ENCODE results near the gene RASSF3.
"Not testable (repeated sequence)": the region's sequence is repeated elsewhere in the genome, so short reads cannot be mapped to it uniquely, and the experiment has no call there.

The RASSF3 gene

DNA sequence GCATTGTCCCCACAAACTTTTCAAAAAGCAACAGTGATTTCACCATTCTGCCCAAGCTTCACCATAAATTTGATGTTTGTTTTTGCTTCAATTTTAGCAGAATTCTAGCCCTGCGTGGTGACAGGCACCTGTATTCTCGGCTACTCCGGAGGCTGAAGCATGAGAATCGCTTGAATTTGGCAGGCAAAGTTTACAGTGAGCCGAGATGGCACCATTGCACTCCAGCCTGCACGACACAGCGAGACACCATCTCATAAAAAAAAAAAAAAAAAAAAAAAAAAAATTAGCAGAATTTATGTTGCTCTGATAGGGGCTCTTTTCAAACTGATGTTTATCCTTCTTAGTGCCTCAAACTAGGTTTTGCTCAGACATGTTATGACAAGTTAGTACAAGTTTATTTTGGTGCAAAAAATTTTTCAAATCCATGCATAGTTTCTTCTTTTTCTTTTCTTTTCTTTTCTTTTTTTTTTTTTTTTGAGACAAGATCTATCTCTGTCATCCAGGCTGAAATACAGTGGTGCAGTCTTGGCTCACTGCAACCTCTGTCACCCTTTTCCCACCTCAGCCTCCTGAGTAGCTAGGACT lies 24.3 kb downstream of the RASSF3 start:
- no peak for DNase-seq

DNA sequence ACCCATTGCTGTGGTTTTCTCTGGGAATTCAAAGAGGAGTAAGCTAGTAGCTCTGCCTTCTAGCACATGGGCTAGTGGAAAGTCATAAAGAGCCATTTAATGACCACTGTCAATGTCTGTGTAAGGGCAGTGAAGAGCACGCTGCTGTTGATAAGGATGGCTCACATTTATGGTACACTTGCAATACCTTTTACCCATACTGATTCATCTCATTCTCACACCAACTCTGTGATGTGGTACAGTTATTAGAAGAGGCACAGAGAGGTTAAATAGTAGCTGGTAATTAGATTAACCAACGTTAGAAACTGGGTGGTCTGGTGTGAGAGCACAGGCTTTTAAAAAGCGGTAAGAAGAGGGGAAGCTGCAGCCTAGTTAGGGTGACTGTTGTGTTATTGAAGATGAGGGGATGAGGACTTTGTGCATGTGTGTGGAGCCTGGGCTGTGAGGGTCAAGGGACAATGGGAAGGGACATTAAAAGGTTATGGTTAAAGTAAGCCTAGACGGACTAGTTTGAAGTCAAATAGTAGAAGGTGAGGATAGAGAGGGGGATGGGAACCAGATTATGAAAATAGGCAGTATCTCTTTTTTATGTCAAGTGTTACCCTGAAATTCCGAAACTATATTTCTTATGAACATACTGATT lies 25.2 kb downstream of the RASSF3 start:
- no peak for DNase-seq

DNA sequence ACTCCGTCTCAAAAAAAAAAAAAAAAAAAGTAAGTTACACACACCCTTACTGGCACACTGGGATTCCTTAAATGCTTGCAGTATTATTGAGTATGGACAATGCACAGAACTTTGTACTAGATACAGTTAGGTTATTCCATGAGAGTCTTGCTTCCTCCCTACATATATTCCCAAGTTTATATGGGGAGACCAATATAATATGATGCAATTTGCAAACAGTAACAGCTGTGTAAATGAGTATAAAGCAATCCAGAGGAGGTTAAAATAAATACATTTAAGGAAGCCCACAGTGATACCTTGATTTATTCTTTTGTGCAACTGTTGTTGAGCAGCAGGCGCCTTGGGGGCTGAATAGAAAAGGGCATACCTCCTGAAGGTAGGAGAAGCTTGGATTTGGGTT lies 26.6 kb downstream of the RASSF3 start:
- no peak for DNase-seq

DNA sequence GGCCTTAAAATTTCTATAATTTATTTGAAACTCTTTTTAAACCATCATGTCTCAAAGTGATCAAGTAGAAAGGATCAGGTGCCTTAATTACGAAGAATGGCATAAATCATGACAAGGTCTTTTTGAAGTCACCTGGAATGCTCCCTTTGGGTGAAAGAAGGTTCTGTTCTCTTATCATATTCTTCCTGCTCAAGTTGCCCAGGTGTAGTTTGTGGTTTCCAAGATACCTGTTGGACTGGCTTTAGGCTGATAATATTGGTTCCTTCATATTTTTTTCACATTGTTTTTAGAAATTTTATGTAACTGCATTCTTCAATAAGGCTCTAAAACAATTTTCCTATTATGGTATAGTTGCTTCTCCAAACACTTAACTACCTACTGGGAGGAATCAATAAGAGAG lies 29.2 kb downstream of the RASSF3 start:
- DNase-seq: no peak

DNA sequence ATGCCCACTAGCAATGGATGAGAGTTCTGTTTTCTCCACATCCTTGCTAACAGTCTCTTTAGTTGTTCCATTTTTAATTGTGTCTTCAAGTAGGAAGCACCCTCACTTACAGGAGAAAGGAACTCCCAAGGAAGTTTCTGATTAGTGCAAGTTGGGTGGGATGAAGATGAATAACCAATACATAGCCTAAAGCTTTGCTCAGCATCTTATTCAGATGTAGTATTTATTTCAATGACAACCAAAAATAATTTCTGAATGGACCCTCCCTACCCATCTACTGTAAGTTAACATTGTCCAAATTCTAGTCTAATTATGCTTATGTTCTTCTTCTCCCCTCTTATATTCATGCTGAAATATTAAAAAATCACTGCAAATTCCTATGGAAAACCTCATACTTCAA lies 36.0 kb downstream of the RASSF3 start:
- DNase-seq: no peak

DNA sequence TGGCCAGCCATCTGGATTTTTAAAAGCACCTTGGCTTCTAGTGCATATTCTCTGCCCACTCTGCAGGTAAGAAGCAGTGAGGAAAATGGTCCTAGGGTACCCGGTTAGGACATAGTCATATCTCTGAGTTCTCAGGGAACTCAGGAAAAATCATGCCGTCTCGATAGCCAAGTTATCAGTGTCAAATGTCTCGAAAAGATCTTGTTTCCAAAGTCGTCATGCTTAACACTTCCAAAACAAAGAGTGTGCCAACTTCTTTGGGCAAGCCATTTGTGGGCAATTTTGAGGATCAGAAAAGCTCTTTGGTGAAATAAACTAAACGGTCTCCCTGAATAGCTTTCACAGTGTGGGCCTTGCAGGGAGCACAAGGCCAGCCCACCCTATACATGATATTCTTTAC lies 39.2 kb downstream of the RASSF3 start:
- no peak for DNase-seq

DNA sequence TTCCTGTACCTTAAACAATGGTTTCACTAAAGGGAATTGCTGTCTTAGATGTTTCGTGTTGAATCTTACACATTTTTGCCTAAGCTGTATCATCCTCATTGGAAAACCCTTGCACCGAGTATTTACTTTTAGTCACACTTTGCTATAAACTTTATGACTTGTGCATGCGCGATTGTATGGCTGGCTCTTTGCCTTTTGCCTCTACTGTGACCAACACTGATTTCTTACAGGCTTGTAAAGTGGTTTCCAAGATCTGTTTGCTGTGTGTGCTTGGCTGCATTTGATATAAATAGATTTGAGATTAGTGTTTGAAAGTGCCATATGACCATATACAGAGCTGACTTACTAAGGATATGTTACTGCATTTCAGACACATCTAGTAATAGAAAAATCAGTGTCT lies 40.5 kb downstream of the RASSF3 start:
- DNase-seq: no peak

DNA sequence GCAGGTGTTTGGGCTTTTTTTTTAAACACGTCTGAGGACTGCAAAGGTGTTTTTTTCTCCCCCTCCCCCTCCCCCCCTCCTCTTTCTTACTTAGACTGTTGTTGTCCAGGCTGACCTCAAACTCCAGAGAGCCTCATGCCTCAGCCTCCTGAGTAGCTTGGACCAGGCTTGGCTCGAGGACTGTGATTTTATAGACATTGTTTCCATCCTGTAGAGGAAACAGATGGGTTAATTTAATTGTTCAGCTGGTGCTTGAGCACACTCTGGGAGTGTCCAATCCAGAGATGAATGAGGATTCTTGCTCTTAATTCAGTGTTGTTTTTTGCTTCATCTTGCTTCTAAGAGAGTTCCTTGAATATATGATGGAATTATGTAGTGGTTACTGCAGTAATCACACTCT lies 42.1 kb downstream of the RASSF3 start:
- no peak for DNase-seq

DNA sequence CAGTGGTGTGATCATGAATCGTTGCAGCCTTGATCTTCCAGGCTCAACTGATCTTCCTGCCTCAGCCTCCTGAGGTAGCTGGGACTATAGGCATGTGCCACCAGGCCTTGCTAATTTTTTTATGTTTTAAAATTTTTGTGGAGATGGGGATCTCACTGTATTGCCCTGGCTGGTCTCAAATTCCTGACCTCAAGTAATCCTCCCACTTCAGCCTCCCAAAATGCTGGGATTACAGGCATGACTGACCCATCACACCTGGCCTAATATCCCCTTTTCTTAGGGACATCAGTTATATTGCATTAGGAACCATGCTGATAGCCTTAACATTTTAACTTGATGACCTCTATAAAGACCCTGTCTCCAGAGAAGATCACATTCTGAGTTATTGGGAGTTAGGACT lies 42.8 kb downstream of the RASSF3 start:
- no peak for DNase-seq

DNA sequence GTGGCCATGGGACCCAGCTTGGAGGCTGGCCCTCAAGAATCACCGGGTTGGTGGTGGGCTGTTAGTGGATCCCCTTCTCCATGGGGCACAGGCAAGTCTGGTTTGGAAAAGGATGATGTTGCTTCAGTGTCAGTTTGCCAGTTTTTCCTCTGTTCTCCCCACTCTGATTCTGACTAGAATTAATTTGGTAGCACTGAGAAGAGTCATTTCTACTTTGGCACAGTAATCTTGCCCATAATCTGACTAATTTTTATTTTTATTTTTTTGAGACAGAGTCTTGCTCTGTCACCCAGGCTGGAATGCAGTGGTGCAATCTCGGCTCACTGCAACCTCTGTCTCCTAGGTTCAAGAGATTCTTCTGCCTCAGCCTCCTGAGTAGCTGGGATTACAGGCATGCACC lies 43.6 kb downstream of the RASSF3 start:
- DNase-seq: not testable (repeated sequence)

DNA sequence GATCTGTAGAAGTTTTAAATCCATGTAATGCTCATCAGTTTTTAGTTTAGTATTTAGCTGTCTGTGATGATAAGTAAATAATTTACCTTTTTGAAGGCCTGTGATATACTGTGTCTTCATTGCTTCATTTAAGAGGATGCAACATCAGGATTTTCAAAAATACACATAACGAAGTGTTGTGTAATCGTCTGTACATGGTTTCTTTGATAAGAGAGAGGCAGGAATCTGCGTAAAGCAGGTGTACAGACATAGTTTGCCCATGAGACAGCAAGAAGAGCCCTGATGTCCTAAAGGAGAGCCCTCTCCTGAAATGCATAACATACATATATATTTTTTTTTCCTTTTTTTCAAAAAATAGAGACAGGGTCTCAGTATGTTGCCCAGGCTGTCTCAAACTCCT lies 44.8 kb downstream of the RASSF3 start:
- DNase-seq: no peak

DNA sequence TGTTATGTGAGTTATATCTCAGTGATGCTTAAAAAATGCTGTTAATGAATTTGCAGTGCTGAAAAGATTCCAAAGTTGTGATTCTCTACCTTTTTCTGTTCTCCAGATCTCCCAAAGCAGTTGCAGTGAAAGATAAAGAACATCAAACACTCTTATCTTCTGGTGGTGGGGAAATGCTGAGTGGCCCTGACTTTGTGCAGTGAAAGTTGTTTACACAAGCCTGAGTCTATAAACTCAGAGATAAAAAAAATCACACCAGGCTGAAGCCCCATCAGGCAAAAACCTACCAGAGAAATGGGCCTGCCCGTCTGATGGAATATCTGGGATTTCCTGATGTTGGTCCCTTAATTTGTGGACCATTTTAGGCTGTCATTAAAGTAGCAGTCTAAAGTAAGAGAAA lies 46.1 kb downstream of the RASSF3 start:
- no peak for DNase-seq

DNA sequence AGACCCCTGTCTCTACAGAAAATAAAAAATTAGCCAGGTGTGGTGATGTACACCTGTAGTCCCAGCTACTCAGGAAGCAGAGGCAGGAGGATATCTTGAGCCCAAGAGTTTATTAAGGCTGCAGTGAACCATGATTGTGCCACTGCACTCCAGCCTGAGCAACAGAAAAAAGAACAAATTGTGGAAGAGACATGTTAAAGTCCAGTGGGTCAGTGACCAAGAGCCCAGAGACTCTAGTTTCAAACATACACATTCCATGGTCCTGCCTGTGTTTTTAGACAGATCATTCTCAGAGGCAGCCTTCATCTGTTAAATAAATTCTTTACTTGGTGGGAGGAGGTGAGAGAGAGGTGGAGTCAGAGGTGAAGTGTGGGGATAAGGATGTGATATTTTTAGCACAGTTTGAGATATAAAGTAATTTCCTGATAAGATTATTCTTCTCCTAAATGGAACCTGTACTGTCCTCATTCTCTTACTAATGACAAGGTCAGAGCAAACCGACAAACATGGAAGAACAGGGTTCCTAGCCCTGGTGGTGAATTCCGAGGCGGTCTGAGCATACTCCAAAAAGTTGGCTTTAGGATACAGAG lies 48.7 kb downstream of the RASSF3 start:
- DNase-seq: no peak

DNA sequence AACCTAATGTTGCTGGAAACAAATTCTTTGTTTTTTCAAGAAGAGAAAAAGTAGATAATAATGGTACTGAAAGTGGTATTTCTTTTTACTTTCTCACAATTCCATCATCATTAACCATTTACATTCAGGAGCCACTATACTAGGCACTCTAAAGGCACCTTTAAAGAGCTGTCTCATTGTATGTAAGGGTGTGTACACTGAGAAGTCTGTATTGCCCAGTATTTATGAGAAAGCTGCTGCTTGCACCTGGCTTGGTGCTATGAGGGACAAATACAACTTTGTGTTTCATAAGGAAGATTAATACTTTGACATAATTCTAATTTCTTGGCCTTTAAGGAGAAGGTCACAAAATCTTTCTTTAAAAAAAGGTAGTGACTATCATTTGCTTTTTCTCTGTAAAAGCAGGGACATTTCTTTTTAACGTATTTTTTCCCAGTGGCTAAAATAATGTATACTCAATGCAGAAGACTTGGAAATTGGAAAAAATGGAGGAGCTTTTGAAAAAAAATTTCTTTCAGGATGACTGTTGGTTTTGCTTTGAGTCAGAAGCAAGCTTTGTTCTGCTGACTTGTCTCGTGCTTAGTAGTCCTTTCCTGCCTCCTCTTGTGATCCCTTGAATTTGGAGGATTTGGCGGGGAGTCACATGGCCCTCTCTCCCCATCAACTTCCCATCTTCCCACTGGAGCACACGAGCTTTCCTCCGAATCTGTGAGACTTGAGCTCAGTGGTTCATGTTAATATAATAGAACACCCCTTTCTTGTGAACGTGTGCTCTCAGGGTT lies 50.1 kb downstream of the RASSF3 start:
- no peak for DNase-seq

DNA sequence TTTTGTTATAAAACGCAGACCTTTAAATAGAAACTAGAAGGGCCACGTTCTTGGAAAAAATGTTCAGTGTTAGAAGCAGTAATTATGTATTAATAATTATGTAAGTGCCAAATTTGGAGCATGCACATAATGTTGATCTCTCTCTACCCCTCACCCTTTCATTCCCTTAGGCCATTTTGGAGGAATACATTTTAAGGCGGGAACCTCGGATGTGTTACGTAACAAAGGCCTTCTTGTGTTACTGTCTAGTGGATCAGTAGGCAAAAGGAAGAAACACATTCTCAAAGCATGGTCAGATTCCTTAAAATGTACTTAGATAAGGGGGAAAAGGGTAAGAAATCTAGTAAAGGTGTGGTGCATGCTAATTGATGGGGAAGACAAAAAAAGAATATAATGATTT lies 52.7 kb downstream of the RASSF3 start:
- DNase-seq: no peak

DNA sequence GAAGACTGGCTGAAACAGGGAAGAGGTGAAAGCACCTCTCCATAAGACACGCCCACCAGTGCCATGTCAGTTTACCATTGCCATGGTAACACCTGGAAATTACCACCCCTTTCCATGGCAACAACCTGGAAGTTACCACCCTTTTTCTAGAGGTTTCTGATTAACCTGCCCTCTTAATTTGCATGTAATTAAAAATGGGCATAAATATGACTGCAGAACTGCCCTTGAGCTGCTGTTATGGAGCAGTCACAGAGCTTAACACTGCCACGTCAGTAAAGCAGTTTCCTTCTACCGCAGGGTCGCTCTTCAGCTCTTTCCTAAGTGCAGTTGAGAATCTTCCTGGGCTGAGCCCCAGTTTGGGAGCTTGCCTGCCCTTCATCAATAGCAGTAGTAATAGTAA lies 55.2 kb downstream of the RASSF3 start:
- DNase-seq: no peak

DNA sequence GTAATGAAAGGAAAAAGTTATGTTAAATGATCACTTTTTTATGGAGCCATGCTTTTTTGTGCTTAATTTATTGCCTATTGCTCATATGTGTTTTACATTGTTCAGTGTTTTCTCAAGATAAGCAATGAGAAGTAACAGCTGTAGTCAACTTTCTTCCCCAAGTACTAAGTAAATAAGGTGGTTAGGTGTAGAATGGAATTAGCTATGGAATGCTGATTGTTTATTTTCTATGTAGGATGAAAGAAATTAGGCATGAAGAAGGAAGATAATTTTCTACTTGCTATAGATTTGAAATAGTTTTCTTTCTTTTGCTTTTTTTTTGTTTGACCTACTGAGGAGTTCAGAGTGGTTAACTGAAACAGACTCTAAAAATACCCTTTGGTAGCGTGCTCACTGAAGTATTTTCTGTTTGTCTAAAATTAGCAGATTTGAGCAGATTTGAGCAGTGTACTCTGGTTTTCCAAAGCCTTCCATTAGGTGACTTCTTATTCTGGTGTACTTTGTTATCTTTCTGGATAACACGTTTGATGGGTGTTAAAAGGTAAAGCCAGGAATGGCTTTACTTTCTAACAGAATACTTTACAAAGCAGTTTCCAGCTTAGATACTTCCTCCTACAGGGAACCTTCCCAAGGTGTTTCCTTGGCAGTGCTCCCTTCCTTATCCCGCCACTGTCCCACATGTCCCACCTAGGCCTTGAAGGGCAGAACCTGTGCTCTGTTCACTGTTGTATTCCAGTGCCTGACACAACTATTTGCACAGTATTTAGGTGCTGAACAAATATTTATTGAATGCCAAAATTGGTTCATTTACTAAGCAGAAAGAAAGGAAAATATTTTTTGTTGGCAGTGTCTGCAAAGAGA lies 56.0 kb downstream of the RASSF3 start:
- DNase-seq: no peak

DNA sequence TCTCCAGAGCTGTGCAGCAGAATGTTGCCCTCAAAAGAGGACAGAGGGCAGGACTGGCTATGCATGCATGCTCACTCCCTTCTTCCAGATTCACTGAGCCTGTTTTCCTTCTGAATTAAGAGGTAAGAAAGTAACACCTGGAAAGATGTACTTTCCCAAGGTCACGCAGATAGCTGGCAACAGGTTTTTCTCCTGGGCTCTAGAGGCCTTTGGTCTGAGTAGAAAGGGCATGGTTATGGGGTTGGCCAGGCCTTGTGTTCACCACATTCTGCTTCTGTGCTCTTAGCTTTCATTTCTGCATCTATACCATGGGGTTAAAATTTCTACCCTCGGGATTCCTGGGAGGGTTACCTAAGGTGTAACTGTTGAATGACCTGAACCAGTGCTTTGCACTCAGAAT lies 57.5 kb downstream of the RASSF3 start:
- DNase-seq: no peak

DNA sequence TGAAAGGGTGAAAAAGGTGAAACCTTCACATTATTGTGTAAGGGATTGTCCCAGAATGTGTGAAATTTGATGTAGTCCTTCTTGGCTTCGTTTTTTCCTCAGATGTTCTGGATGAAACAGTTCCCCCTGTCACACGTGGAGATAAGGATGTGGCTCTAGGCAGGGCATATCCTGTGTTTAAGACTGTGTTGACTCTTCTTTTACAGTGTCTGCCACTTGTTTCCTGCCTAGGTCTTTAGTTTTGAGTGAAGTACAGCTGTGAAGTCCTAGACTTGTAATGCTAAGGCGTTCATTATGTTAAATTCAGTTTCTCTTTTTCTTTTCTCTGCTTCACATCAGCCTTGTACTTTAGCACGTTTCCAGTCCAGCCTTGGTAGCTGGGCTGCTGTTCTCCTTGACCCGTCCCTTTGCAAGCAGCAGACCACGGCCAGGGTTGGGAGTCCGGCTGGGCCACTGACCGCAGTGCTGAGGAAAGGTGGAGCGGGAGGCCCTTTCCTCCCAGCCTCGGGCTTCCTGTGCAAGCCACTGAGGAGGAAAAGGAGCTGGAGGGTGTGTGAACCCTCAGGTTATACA lies 59.1 kb downstream of the RASSF3 start:
- DNase-seq: no peak

DNA sequence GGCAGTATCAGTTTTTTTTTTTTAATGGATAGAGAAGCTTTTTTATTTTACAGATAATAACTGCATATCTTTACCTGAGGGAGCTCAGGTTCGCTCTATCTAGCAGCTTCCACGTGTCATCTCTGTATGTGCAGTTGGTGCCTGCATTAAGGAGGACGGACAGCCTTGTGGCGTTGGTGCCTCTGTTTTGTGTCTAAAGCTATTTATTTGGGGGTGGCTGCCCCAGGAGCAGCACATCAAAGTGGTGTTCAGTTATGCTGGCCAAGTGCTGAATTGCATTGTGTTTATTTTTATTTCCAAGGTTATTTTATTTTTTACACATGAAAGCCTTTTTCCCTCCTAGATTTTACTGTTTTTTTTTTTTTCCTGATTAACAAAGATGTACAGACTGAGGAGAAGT lies 59.7 kb downstream of the RASSF3 start:
- DNase-seq: no peak

DNA sequence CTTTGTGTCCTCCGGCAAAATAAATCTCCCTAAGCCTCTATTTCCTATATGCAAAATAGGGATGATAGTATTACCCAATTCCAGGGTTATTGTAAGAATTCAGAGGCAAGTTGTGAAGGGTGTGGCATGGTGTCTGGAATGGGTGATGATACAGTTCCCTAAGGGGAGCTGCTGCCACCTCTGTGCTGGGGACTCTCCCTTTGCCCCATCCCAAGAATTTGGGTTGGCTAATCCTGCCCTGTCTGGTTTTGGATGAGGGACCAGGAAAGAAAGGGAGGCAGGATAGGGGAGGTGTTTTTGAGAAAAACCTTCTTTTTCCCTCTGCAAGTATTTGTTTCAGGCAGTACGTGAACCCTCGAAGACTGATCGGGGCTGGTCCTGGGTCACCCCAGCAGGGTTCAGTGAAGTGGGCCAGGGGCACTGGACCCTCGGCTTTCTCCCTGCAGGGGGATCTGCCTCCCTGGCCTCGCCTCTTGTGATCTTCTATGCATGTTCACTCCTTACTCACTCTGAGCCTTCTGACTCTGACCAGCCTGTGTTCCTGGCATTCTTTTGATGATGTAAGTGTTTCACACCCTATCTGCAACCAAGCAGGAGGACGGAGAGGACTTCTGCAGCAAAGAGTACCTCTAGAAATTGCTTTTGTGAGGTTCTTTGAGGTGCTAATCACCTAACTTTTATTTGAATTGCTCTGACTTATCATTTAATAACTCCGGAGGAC lies 60.8 kb downstream of the RASSF3 start:
- DNase-seq: no peak

DNA sequence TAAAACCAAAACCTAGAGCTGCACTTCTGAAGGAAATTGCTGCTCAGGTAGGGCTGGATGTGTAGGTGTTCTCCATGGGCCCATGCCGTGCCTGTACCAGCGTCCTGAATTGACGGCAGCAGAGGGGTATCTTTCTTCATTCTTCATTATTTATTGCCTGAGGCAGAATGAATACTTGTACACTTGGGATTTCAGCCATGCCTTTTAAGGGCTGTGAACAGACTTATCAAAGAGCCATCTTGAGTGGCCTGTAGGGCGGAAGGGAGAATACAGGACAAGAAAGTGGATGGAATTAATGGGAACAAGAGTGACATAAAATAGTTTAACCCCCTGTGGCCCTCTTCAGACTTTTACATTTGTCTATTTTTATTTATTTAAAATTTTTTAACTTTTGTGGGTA lies 61.4 kb downstream of the RASSF3 start:
- DNase-seq: no peak

All from KG1 (cell line).